ENCODE data around the gene MAGOH.
"Not testable (repeated sequence)": the region's sequence is repeated elsewhere in the genome, so short reads cannot be mapped to it uniquely, and the experiment has no call there.

The MAGOH gene

DNA sequence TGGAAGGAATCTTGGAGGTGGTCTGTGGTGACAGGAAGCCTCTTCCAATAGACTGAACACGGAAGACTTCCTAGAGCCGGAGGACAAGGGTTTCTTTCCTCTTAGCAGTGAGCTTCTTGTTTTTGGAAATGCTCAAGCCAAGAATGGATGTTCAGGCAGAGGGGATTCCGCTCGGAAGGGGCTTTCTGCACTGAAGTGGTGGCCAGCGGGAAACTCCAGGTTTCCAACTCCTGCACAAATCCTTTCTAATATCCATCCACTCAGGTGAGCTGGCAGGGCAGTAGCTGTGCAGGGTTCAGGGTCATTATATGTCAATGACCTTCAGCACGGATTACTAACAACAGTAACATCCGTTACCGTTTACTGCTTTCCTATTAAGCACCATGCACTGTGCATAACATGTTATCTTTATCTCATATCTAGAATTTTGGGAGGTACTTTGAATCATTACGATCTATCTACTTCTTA lies 42.3 kb downstream of the MAGOH start:
- H3K4me3 ChIP-seq (ENCODE audit: low read length): peak overlapping the region; percentile 89
- peaks cover 12% of the 10 kb centered on the region for H3K4me1 ChIP-seq (ENCODE audit: control insufficient read depth, low read depth, low read length)
- no peaks in the 10 kb centered on the region for H3K9me3 ChIP-seq (ENCODE audit: control insufficient read depth, low read depth, low read length)
- peaks cover 11% of the 10 kb centered on the region for H3K27me3 ChIP-seq (ENCODE audit: control insufficient read depth, insufficient read depth, low read length)
- no peaks in the 10 kb centered on the region for H3K36me3 ChIP-seq (ENCODE audit: control insufficient read depth, low read depth, low read length)
- peak overlapping the region; percentile 86 for H3K9ac ChIP-seq (ENCODE audit: low read length)
- no peak overlapping the region for H3K27ac ChIP-seq (ENCODE audit: low read length)

DNA sequence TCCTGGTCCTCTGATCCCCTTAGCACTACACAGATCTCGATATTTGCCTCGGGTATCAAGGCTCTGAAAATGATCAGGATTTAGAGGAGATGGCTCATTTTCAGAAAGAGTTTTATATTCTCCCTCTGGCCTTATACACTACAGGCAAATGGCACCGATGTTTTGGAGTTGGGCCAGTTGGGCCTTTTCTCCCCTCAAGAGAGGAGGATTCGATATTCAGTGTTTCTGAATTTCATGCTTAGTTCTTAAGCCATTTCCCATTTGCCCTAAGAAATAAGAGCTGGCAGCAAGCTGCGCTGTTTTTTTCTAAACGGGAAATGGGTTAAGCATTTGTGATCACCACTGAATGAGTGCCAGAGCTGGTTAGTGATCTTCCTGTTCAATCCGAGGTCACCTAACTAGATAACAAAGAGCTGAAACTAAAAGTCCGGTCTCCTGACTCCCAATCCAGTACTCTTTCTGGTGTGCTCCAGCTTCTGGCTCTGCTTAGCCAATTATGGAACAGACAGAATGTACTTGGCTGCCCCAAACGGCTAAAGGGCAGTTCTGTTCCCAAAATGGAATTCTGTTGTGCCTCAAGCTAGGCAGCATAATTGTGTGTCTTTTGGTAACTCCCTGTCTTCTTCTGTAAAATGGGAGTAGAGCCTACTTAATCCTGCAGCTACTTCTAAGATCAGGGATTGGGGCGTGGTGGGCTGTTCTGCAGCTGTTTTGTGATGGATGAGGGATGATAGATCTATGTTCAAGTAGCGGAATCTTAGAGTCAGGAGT lies 42.9 kb downstream of the MAGOH start:
- Histone ChIP-seq H3K36me3 (ENCODE audit: control insufficient read depth, low read depth, low read length) (no peaks in the 10 kb centered on the region), H3K4me1 (ENCODE audit: control insufficient read depth, low read depth, low read length) (peaks cover 12% of the 10 kb centered on the region), H3K27me3 (ENCODE audit: control insufficient read depth, insufficient read depth, low read length) (peaks cover 11% of the 10 kb centered on the region), H3K4me3 (ENCODE audit: low read length) (peak overlapping the region; percentile 89), H3K9ac (ENCODE audit: low read length) (no peak overlapping the region), H3K27ac (ENCODE audit: low read length) (no peak overlapping the region), H3K9me3 (ENCODE audit: control insufficient read depth, low read depth, low read length) (no peaks in the 10 kb centered on the region)

DNA sequence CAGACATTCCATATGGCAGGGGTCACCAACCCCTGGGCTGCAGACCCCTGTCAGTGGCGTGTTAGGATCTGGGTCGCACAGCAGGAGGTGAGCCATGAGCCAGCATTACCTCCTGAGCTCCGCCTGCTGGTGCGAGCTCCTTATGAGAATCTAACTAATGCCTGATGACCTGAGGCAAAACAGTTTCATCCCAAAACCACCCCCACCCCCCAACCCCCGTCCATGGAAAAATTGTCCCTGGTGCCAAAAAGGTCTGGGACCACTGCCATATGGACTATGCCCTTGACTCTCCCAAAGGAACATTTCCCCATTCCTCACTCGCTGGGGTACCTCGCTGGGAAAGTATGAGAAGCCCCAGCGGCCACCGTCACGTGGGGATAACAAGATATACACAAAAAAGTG lies 48.1 kb downstream of the MAGOH start:
- H3K36me3 ChIP-seq (ENCODE audit: control insufficient read depth, low read depth, low read length): no peaks in the 10 kb centered on the region
- no peaks in the 10 kb centered on the region for H3K4me1 ChIP-seq (ENCODE audit: control insufficient read depth, low read depth, low read length)
- H3K9me3 ChIP-seq (ENCODE audit: control insufficient read depth, low read depth, low read length): no peaks in the 10 kb centered on the region
- H3K27ac ChIP-seq (ENCODE audit: low read length): no peak overlapping the region
- no peak overlapping the region for H3K4me3 ChIP-seq (ENCODE audit: low read length)
- no peak overlapping the region for H3K9ac ChIP-seq (ENCODE audit: low read length)
- no peaks in the 10 kb centered on the region for H3K27me3 ChIP-seq (ENCODE audit: control insufficient read depth, insufficient read depth, low read length)

DNA sequence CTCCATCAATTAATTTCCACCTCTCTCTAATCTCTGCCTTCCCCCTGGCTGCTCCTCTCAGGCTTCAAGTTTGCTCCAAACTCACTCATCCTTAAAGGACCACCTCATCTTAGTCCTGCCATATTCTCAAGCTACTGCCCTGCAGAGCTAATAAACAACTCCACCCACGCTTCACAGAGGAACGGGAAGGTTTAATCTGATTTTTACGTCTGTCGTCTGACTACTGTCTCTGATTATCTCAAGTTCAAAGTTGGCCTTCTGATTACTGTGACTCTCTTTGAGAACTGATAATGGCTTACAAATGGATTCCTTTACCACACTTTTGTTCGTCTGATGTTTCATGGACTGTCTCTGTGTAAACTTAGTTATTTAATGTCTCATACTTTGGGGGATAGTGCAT lies 49.3 kb downstream of the MAGOH start:
- Histone ChIP-seq H3K27me3 (ENCODE audit: control insufficient read depth, insufficient read depth, low read length) (no peaks in the 10 kb centered on the region), H3K4me1 (ENCODE audit: control insufficient read depth, low read depth, low read length) (no peaks in the 10 kb centered on the region), H3K27ac (ENCODE audit: low read length) (no peak overlapping the region), H3K9ac (ENCODE audit: low read length) (no peak overlapping the region), H3K4me3 (ENCODE audit: low read length) (no peak overlapping the region), H3K9me3 (ENCODE audit: control insufficient read depth, low read depth, low read length) (no peaks in the 10 kb centered on the region), H3K36me3 (ENCODE audit: control insufficient read depth, low read depth, low read length) (no peaks in the 10 kb centered on the region)

DNA sequence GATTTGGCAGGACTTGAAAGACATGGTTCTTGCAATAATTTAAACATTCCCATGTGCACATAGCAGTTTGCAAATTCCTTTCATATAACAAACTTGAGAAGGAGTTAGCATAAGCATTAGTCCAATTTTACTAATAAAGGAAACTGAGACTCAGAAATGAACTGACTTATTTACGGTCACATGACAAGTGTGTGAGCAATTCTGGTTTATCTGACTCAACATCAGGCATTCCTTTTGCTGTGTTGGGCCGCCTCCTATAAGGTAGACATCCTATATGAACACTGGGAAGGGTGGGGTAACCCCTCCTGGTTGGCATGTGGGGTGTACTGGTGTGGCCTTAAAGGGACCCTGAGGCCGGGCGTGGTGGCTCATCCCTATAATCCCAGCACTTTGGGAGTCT lies 50.2 kb downstream of the MAGOH start:
- Histone ChIP-seq H3K9ac (ENCODE audit: low read length) (no peak overlapping the region), H3K36me3 (ENCODE audit: control insufficient read depth, low read depth, low read length) (no peaks in the 10 kb centered on the region), H3K27me3 (ENCODE audit: control insufficient read depth, insufficient read depth, low read length) (no peaks in the 10 kb centered on the region), H3K27ac (ENCODE audit: low read length) (no peak overlapping the region), H3K9me3 (ENCODE audit: control insufficient read depth, low read depth, low read length) (no peaks in the 10 kb centered on the region), H3K4me1 (ENCODE audit: control insufficient read depth, low read depth, low read length) (no peaks in the 10 kb centered on the region), H3K4me3 (ENCODE audit: low read length) (no peak overlapping the region)

DNA sequence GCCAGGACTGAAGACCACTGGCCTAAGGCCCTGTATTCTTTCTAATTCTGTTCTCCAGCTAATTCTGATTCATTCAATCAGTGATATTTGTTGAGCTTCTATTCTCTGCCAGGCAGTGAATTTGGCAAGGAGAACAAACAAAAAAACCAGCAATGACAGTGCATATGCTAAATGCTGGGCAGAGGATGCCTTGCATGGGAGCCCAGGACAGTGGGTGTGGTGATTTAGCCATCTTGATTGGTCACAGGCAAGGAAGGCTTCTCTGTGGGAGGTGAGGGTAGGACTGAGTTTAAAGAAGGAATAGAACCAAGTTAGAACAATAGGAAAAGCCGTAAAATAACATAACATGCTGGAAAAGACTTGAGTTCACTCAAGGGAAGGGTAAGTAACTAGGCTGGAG lies 50.9 kb downstream of the MAGOH start:
- peaks cover 3% of the 10 kb centered on the region for H3K27me3 ChIP-seq (ENCODE audit: control insufficient read depth, insufficient read depth, low read length)
- no peaks in the 10 kb centered on the region for H3K4me1 ChIP-seq (ENCODE audit: control insufficient read depth, low read depth, low read length)
- H3K9ac ChIP-seq (ENCODE audit: low read length): no peak overlapping the region
- H3K27ac ChIP-seq (ENCODE audit: low read length): no peak overlapping the region
- no peak overlapping the region for H3K4me3 ChIP-seq (ENCODE audit: low read length)
- no peaks in the 10 kb centered on the region for H3K9me3 ChIP-seq (ENCODE audit: control insufficient read depth, low read depth, low read length)
- H3K36me3 ChIP-seq (ENCODE audit: control insufficient read depth, low read depth, low read length): no peaks in the 10 kb centered on the region

DNA sequence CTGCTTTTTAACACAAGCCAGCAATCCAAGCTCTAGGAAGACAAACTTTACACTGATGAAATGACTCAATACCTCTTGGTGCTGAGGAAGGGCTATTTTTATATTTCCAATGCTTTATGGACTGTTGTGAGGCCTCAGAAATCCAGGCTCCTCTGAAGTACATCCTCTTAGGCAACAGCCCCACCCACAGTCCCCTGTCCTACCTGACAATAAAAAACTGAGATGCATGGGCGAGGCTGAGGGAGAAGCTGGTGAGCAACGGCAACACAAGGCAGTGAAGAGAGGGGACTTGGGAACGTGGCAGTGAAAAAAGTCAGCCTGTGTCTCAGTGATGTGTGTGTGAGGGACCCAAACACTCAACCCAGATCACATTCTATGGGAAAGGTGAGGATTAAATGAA lies 51.8 kb downstream of the MAGOH start:
- no peak overlapping the region for H3K4me3 ChIP-seq (ENCODE audit: low read length)
- H3K36me3 ChIP-seq (ENCODE audit: control insufficient read depth, low read depth, low read length): no peaks in the 10 kb centered on the region
- H3K9ac ChIP-seq (ENCODE audit: low read length): no peak overlapping the region
- no peaks in the 10 kb centered on the region for H3K9me3 ChIP-seq (ENCODE audit: control insufficient read depth, low read depth, low read length)
- H3K27me3 ChIP-seq (ENCODE audit: control insufficient read depth, insufficient read depth, low read length): peaks cover 3% of the 10 kb centered on the region
- no peaks in the 10 kb centered on the region for H3K4me1 ChIP-seq (ENCODE audit: control insufficient read depth, low read depth, low read length)
- no peak overlapping the region for H3K27ac ChIP-seq (ENCODE audit: low read length)

DNA sequence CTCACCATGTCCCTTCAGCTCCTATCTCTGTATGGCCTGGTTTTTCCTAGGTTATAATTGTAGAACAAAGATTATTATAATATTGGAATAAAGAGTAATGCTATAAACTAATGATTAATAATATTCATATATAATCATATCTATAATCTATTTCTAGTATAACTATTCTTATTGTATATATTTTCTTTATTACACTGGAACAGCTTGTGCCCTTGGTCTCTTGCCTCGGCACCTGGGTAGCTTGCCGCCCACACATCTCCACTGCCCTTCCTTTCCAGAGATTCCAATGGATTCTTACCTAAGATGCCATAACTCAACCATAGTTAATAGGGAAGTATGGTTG lies 52.4 kb downstream of the MAGOH start:
- not testable (repeated sequence) for H3K27ac ChIP-seq (ENCODE audit: low read length)

DNA sequence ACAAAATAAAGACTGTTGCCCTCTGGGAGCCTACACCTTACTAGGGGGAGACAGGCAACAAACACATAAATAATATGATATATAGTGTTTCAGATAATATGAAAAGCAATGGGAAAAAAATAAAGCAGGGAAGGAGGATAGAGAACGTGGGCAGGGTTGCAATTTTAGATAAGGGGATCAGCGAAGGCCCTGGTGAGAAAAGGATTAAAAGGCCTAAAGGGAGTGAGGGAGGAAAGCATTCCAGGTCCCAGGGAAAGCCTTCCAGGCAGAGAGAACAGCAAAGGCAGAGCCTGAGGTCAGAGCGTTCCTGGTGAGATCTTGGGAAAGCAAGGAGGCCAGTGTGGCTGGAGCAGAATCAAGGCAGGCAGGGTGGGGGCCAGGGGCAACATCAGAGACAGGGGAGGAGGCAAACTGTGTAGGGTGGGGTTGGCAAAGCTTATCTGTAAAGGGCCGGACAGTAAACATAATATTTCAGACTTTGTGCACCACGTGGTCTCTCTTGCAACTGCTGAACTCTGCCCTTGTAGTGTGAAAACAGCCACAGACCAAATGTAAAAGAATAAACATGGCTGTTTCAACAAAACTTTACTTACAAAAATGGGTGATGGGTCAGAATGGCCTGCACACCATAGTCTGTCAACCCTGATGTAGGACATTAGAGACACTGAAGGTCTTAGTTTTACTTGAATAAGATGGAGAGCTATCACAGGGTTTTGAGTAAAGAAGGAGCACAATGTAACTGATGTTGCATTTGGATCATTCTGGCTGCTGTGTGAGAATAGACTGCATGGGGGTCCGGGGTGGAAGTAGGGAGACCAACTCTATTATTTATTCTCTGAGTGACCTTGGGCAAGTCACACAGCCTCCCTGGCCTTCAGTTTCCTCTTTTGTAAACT lies 55.0 kb downstream of the MAGOH start:
- no peak overlapping the region for H3K9ac ChIP-seq (ENCODE audit: low read length)
- no peaks in the 10 kb centered on the region for H3K9me3 ChIP-seq (ENCODE audit: control insufficient read depth, low read depth, low read length)
- H3K36me3 ChIP-seq (ENCODE audit: control insufficient read depth, low read depth, low read length): no peaks in the 10 kb centered on the region
- no peaks in the 10 kb centered on the region for H3K4me1 ChIP-seq (ENCODE audit: control insufficient read depth, low read depth, low read length)
- no peak overlapping the region for H3K27ac ChIP-seq (ENCODE audit: low read length)
- H3K4me3 ChIP-seq (ENCODE audit: low read length): no peak overlapping the region
- H3K27me3 ChIP-seq (ENCODE audit: control insufficient read depth, insufficient read depth, low read length): peaks cover 3% of the 10 kb centered on the region

More for the DNA sequence above, 52.4 kb downstream of the MAGOH start:
- not testable (repeated sequence) for H3K9me3 ChIP-seq (ENCODE audit: control insufficient read depth, low read depth, low read length); H3K4me3 ChIP-seq (ENCODE audit: low read length); H3K9ac ChIP-seq (ENCODE audit: low read length); H3K27me3 ChIP-seq (ENCODE audit: control insufficient read depth, insufficient read depth, low read length); H3K4me1 ChIP-seq (ENCODE audit: control insufficient read depth, low read depth, low read length); H3K36me3 ChIP-seq (ENCODE audit: control insufficient read depth, low read depth, low read length)

DNA sequence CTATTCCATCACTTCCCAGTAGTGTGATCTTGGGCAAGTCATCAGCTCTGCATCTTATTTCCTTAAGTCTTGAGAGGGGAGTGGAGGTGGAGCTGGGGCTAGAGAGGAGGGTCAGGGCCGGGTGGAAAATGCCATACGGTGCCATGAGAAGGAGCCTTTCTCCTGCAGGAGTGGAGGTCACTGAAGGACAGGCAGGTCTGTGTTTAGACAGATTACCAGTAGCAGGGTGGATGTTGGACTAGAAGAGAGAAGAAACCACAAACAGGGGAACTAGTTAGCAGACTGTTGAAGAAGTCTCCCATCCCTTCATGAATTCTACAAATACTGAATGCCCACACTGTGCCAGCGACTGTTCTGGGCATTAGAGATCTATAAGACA lies 55.6 kb downstream of the MAGOH start:
- no peak overlapping the region for H3K27ac ChIP-seq (ENCODE audit: low read length)
- H3K4me3 ChIP-seq (ENCODE audit: low read length): no peak overlapping the region
- no peaks in the 10 kb centered on the region for H3K36me3 ChIP-seq (ENCODE audit: control insufficient read depth, low read depth, low read length)
- no peaks in the 10 kb centered on the region for H3K9me3 ChIP-seq (ENCODE audit: control insufficient read depth, low read depth, low read length)
- no peak overlapping the region for H3K9ac ChIP-seq (ENCODE audit: low read length)
- no peaks in the 10 kb centered on the region for H3K4me1 ChIP-seq (ENCODE audit: control insufficient read depth, low read depth, low read length)
- peaks cover 3% of the 10 kb centered on the region for H3K27me3 ChIP-seq (ENCODE audit: control insufficient read depth, insufficient read depth, low read length)

DNA sequence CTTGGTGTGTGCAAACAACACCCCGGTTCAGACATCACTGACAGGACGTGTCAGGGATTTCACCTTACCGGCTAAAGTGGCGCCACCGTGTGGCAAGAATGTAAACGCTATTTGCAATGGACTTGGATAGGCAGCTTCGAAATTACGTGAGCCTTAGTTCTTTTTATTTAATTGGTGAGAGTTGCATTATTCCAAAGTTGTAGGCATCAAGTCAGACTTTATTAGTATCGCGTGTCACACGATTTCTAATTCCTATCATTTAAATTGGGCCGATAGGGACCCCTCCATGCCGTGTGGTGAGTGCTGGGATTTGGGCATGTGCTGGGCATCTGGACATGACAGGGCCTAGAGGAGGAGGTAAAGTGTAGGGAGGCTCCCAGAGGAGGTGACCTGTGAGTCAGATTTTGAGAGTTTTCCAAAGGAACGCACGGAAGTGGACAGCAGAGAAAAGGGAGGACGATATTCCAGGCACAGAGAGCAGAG lies 56.2 kb downstream of the MAGOH start:
- no peaks in the 10 kb centered on the region for H3K9me3 ChIP-seq (ENCODE audit: control insufficient read depth, low read depth, low read length)
- no peak overlapping the region for H3K27ac ChIP-seq (ENCODE audit: low read length)
- H3K36me3 ChIP-seq (ENCODE audit: control insufficient read depth, low read depth, low read length): no peaks in the 10 kb centered on the region
- H3K4me3 ChIP-seq (ENCODE audit: low read length): no peak overlapping the region
- no peaks in the 10 kb centered on the region for H3K4me1 ChIP-seq (ENCODE audit: control insufficient read depth, low read depth, low read length)
- peaks cover 3% of the 10 kb centered on the region for H3K27me3 ChIP-seq (ENCODE audit: control insufficient read depth, insufficient read depth, low read length)
- no peak overlapping the region for H3K9ac ChIP-seq (ENCODE audit: low read length)

Measured in iPS-18a (cell line).